Measurements from ENCODE around the gene RFX8. TPM values are rescaled to one million over a fixed set of nuclear protein-coding genes. Genes with fewer than 3 reads are reported as not detected.
A peak's percentile ranks its signal among the peaks of the same experiment; 100 is the strongest.

Gene RFX8
- total and polyA plus RNA-seq, 10 of the 15 experiments (the other 5 are each of a cell fraction or from before 2014, with no cell fraction given) = 0.19 TPM; not detected in 9

DNA sequence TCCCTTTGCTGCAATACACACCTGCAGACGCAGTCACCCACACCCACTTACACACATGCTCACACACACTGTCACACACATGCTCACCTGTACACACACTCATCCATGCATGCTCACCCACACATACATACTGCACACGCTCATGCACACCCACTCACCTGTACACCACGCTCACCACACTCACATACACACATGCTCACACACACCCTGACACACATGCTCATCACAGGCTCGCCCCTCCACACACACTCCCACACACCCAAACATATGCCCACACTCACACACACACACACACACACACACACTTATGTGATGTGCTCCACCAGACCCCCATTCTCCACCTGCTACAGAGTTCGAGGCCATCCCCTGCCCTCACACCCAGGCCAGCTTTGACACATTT, 64.8 kb downstream of the RFX8 start:
- 12% methylated on average over 5 of the region's 5 CpGs for WGBS (ENCODE audit: insufficient coverage, insufficient replicate concordance, low lambda C conversion rate, missing lambda C conversion rate)
- H3K27me3 ChIP-seq (replicated peaks in 1 of 2; ENCODE audit: control insufficient read depth in 2 of 2, insufficient read depth in 2 of 2, low read length in 1 of 2) = no peaks in the 10 kb centered on the region; a peak in 2 of 4 replicates
- no peak overlapping the region for H3K4me2 ChIP-seq (ENCODE audit: control insufficient read depth, insufficient read depth)
- H3K4me1 ChIP-seq (ENCODE audit: control insufficient read depth, insufficient read depth, low read length) = no peaks in the 10 kb centered on the region
- ChIA-PET RAD21 (ENCODE audit: unreplicated experiment) (no interaction called here), CTCF (interaction anchor here (0.6 to 1.2 kb wide), 2 partner anchors 9 to 1027 kb away, joined by 3 to 5 read pairs; no protein-coding TSS in a partner anchor), SMC1A (ENCODE audit: uncharacterized antibody, unreplicated experiment) (no interaction called here), POLR2A (no interaction called here)
- H3K27ac ChIP-seq (ENCODE audit: control insufficient read depth, insufficient read depth) = no peak overlapping the region
- H3K9me3 ChIP-seq (replicated peaks; ENCODE audit: control insufficient read depth, insufficient read depth, low read length) = no peaks in the 10 kb centered on the region
- TF ChIP-seq BACH1 (IDR thresholded peaks at IDR 0.05; ENCODE audit: borderline replicate concordance) (no peak), DPF2 (IDR thresholded peaks at IDR 0.05) (no peak), SMAD1 (IDR thresholded peaks at IDR 0.05; ENCODE audit: low read depth, partially characterized antibody) (no peak), BMI1 (IDR thresholded peaks at IDR 0.05; ENCODE audit: borderline replicate concordance) (no peak), NR2C2 (IDR thresholded peaks at IDR 0.05; ENCODE audit: borderline replicate concordance, control insufficient read depth, insufficient read length, low read depth) (peak; percentile 38)
- TF ChIP-seq, protein P1, sequence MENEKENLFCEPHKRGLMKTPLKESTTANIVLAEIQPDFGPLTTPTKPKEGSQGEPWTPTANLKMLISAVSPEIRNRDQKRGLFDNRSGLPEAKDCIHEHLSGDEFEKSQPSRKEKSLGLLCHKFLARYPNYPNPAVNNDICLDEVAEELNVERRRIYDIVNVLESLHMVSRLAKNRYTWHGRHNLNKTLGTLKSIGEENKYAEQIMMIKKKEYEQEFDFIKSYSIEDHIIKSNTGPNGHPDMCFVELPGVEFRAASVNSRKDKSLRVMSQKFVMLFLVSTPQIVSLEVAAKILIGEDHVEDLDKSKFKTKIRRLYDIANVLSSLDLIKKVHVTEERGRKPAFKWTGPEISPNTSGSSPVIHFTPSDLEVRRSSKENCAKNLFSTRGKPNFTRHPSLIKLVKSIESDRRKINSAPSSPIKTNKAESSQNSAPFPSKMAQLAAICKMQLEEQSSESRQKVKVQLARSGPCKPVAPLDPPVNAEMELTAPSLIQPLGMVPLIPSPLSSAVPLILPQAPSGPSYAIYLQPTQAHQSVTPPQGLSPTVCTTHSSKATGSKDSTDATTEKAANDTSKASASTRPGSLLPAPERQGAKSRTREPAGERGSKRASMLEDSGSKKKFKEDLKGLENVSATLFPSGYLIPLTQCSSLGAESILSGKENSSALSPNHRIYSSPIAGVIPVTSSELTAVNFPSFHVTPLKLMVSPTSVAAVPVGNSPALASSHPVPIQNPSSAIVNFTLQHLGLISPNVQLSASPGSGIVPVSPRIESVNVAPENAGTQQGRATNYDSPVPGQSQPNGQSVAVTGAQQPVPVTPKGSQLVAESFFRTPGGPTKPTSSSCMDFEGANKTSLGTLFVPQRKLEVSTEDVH (IDR thresholded peaks at IDR 0.05; ENCODE audit: low read depth, partially characterized antibody) = no peak
- TF ChIP-seq, protein P2, sequence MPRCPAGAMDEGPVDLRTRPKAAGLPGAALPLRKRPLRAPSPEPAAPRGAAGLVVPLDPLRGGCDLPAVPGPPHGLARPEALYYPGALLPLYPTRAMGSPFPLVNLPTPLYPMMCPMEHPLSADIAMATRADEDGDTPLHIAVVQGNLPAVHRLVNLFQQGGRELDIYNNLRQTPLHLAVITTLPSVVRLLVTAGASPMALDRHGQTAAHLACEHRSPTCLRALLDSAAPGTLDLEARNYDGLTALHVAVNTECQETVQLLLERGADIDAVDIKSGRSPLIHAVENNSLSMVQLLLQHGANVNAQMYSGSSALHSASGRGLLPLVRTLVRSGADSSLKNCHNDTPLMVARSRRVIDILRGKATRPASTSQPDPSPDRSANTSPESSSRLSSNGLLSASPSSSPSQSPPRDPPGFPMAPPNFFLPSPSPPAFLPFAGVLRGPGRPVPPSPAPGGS (IDR thresholded peaks at IDR 0.05; ENCODE audit: borderline replicate concordance, insufficient read depth, low read depth, low read length, poor library complexity, severe bottlenecking) = peak; percentile 86
- TF ChIP-seq, protein P3, sequence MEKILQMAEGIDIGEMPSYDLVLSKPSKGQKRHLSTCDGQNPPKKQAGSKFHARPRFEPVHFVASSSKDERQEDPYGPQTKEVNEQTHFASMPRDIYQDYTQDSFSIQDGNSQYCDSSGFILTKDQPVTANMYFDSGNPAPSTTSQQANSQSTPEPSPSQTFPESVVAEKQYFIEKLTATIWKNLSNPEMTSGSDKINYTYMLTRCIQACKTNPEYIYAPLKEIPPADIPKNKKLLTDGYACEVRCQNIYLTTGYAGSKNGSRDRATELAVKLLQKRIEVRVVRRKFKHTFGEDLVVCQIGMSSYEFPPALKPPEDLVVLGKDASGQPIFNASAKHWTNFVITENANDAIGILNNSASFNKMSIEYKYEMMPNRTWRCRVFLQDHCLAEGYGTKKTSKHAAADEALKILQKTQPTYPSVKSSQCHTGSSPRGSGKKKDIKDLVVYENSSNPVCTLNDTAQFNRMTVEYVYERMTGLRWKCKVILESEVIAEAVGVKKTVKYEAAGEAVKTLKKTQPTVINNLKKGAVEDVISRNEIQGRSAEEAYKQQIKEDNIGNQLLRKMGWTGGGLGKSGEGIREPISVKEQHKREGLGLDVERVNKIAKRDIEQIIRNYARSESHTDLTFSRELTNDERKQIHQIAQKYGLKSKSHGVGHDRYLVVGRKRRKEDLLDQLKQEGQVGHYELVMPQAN (conservative IDR thresholded peaks at IDR 0.05) = no peak
- DNase-seq (ENCODE audit: low read depth, low spot score) (no peak), ATAC-seq (no peak), FAIRE-seq (no peak)
- intact Hi-C loops (cut with micrococcal nuclease; ENCODE audit: unreplicated experiment) = loop anchor here (10.0 kb wide), 1 partner anchor 465 kb away; no protein-coding TSS in a partner anchor
- H3K9ac ChIP-seq (ENCODE audit: control insufficient read depth, insufficient read depth, low read length) = no peak overlapping the region
- no TSS peak for BruUV-seq (replicated peaks)
- no peak overlapping the region for H3K4me3 ChIP-seq
- H4K20me1 ChIP-seq (ENCODE audit: control insufficient read depth, insufficient read depth) = no peaks in the 10 kb centered on the region
- H3K36me3 ChIP-seq (ENCODE audit: control insufficient read depth in 2 of 2, insufficient read depth in 2 of 2, low read length in 1 of 2) = no peaks in the 10 kb centered on the region
- H2AFZ ChIP-seq (ENCODE audit: control insufficient read depth, low read depth, low read length) = no peak overlapping the region
- in situ Hi-C loops (cut with MboI) = loop anchor here (25.0 kb wide), 1 partner anchor 1052 kb away; the partner anchor contains the start of gene SLC9A4
- H3K79me2 ChIP-seq (ENCODE audit: control insufficient read depth, insufficient read depth, low read length) = no peaks in the 10 kb centered on the region

All from GM12878 (cell line).